KMS-11 (cell line): ENCODE measurements around the gene ASCL5.

Experiments
- H2AFZ ChIP-seq: fragments of 200-600 bp; sonication (generic); 2 replicates; pipeline ENCODE4 v1.6.1; 2016; ENCODE audit warnings: antibody characterized with exemption, mixed run types, low read depth
- H3K27ac ChIP-seq: fragments of 200-600 bp; sonication (generic); 2 replicates; pipeline ENCODE4 v1.6.1; 2016; ENCODE audit warnings: mild to moderate bottlenecking, mixed run types
- H3K27me3 ChIP-seq: fragments of 200-600 bp; sonication (generic); 2 replicates; pipeline ENCODE4 v1.6.1; 2017; ENCODE audit warnings: mild to moderate bottlenecking, low read depth, mixed run types, moderate library complexity; ENCODE audit not compliant: insufficient read depth
- H3K36me3 ChIP-seq: fragments of 200-600 bp; sonication (generic); 2 replicates; pipeline ENCODE4 v1.6.1; 2017; ENCODE audit warnings: mild to moderate bottlenecking, mixed run types; ENCODE audit not compliant: insufficient read depth
- H3K4me1 ChIP-seq: fragments of 200-600 bp; sonication (generic); 2 replicates; pipeline ENCODE4 v1.6.1; 2016; ENCODE audit warnings: mild to moderate bottlenecking, low read depth, mixed run types; ENCODE audit not compliant: poor library complexity, severe bottlenecking
- H3K4me2 ChIP-seq: fragments of 200-600 bp; sonication (generic); 2 replicates; pipeline ENCODE4 v1.7.0; 2016; ENCODE audit warnings: mild to moderate bottlenecking, mixed run types
- H3K4me3 ChIP-seq: fragments of 200-600 bp; sonication (generic); IDR thresholded peaks from 2 replicates; pipeline ENCODE4 v1.6.1; 2017; ENCODE audit warnings: low read depth, low read length, mixed read lengths; ENCODE audit not compliant: insufficient read depth
- H3K79me2 ChIP-seq: fragments of 200-600 bp; sonication (generic); 2 replicates; pipeline ENCODE4 v1.6.1; 2016; ENCODE audit warnings: low read depth, mixed run types; ENCODE audit not compliant: insufficient read depth
- H3K9ac ChIP-seq: fragments of 200-600 bp; sonication (generic); 2 replicates; pipeline ENCODE4 v1.6.1; 2016; ENCODE audit warnings: mild to moderate bottlenecking, mixed run types
- H4K20me1 ChIP-seq: fragments of 200-600 bp; sonication (generic); 2 replicates; pipeline ENCODE4 v1.6.1; 2016; ENCODE audit warnings: mild to moderate bottlenecking, mixed run types; ENCODE audit not compliant: insufficient read depth
- TF ChIP-seq, protein P1 (sequence below): fragments of 200-600 bp; sonication (generic); conservative IDR thresholded peaks from 2 replicates; pipeline ENCODE4 v1.6.1; 2017; ENCODE audit warnings: low read depth, mild to moderate bottlenecking, antibody characterized with exemption, low read length, moderate library complexity, mixed read lengths

ASCL5 gene

DNA sequence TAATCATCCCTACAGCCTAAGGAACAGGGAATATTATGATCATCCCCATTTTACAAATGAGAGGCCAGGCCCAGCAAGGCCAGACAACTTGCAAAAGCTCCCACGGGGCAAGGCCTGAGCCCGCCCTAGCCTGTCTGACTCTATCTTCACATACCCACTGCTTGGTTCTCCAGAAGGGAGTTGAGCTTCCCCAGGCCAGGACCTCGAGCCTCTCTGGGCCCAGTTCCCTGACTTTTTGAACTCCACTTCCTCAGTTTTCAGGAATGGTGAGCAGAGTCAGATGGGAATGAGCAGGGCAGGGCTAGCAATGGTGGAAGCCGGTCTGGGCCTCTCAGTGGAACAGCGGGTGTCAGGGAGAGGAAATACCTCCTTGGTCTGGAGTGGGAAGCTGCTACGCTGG lies 54.1 kb downstream of the ASCL5 start:
- H3K4me3 ChIP-seq = no peak overlapping the region
- no peak overlapping the region for H3K4me2 ChIP-seq
- no peaks in the 10 kb centered on the region for H4K20me1 ChIP-seq
- H3K79me2 ChIP-seq = no peaks in the 10 kb centered on the region
- no peaks in the 10 kb centered on the region for H3K4me1 ChIP-seq
- no peak overlapping the region for H2AFZ ChIP-seq
- no peaks in the 10 kb centered on the region for H3K36me3 ChIP-seq
- no peaks in the 10 kb centered on the region; the same call in 1 of the 2 replicates for H3K27me3 ChIP-seq
- H3K9ac ChIP-seq = no peak overlapping the region
- H3K27ac ChIP-seq = no peak overlapping the region
- TF ChIP-seq, protein P1, sequence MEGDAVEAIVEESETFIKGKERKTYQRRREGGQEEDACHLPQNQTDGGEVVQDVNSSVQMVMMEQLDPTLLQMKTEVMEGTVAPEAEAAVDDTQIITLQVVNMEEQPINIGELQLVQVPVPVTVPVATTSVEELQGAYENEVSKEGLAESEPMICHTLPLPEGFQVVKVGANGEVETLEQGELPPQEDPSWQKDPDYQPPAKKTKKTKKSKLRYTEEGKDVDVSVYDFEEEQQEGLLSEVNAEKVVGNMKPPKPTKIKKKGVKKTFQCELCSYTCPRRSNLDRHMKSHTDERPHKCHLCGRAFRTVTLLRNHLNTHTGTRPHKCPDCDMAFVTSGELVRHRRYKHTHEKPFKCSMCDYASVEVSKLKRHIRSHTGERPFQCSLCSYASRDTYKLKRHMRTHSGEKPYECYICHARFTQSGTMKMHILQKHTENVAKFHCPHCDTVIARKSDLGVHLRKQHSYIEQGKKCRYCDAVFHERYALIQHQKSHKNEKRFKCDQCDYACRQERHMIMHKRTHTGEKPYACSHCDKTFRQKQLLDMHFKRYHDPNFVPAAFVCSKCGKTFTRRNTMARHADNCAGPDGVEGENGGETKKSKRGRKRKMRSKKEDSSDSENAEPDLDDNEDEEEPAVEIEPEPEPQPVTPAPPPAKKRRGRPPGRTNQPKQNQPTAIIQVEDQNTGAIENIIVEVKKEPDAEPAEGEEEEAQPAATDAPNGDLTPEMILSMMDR = no peak

DNA sequence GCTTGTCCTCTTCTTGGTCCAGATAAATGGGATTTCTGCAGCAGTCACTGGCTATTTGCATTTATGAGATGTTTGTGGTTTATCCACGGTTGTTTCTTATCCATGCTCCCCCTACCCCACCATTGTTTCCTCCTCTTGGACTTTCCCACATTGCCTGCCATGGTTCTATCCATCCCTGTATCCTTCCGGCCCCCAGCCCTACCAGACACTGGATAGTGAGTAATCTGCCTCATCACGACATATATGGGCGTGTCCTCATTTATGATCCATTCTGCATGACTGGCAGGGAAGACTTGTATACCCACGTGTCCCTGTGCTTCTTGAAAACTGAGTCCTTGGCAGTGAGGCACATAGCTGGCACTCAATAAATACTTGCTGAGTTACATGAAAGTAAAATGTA lies 54.8 kb downstream of the ASCL5 start:
- H3K27me3 ChIP-seq = no peaks in the 10 kb centered on the region; the same call in 1 of the 2 replicates
- no peaks in the 10 kb centered on the region for H3K4me1 ChIP-seq
- H4K20me1 ChIP-seq = no peaks in the 10 kb centered on the region
- H3K4me3 ChIP-seq = no peak overlapping the region
- TF ChIP-seq, protein P1 = no peak
- no peaks in the 10 kb centered on the region for H3K79me2 ChIP-seq
- no peak overlapping the region for H3K4me2 ChIP-seq
- no peaks in the 10 kb centered on the region for H3K36me3 ChIP-seq
- H3K27ac ChIP-seq = no peak overlapping the region
- no peak overlapping the region for H2AFZ ChIP-seq
- H3K9ac ChIP-seq = no peak overlapping the region

DNA sequence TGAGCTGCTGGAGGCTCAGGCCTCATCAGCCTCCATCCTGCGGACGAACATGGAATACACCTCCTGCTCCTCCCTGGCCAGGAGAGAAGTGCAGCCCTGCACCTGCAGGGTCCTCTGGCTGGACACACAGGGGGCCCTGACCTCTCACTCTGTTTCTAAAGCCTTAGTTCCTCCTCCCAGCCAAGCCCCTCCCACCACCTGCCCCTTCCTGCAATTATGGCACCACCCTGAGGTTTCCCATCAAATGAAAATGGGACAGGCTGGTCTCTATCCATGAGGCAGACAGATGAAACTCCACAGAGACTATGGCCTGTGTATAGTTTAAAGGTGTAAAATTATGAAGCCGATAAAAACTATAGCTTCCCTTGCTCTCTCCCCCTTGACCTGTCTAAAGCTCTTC lies 57.3 kb downstream of the ASCL5 start:
- Histone ChIP-seq H3K27ac (no peak overlapping the region), H4K20me1 (no peaks in the 10 kb centered on the region), H3K79me2 (no peaks in the 10 kb centered on the region), H3K4me3 (no peak overlapping the region), H3K4me1 (no peaks in the 10 kb centered on the region), H3K27me3 (no peaks in the 10 kb centered on the region; the same call in 1 of the 2 replicates), H2AFZ (no peak overlapping the region), H3K9ac (no peak overlapping the region), H3K4me2 (no peak overlapping the region), H3K36me3 (no peaks in the 10 kb centered on the region)
- TF ChIP-seq, protein P1 = no peak

DNA sequence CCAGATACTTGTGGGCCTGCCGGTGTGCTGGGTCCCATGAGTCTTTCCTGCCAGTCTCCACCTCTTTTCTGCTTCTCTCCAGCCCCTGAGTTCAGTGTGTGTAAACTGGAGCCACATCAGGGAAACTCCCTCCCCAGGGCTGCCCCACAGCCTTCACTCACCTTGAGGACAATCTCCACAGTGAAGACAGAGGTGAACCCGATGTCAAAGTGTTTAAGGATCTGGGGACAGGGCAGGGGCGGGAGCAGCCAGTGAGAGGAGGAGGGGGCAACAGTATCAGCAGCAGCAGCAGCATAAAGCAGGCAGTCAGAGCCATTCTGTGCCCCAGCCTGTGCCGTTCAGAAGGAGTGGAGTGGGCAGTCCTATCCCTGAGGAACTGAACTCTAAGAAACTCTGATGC lies 58.0 kb downstream of the ASCL5 start:
- no peak overlapping the region for H3K4me3 ChIP-seq
- H4K20me1 ChIP-seq = no peaks in the 10 kb centered on the region
- no peaks in the 10 kb centered on the region for H3K79me2 ChIP-seq
- H3K27me3 ChIP-seq = no peaks in the 10 kb centered on the region; the same call in 1 of the 2 replicates
- no peak overlapping the region for H3K27ac ChIP-seq
- H3K36me3 ChIP-seq = no peaks in the 10 kb centered on the region
- H2AFZ ChIP-seq = no peak overlapping the region
- H3K4me2 ChIP-seq = no peak overlapping the region
- TF ChIP-seq, protein P1 = no peak
- no peaks in the 10 kb centered on the region for H3K4me1 ChIP-seq
- H3K9ac ChIP-seq = no peak overlapping the region
